Testis (tissue), 2 donors: Measurements from ENCODE around the gene GPC1.

Source experiments
- CTCF ChIP-seq, 3 experiments: fragments of 450-650 bp in 2 of 3; fragments of 200-600 bp in 1 of 3; sonication (generic) in 1 of 3; IDR thresholded peaks; one replicate each; pipeline ENCODE4 v1.5.1; 2016 to 2019; ENCODE audit warnings: antibody characterized with exemption in 3 of 3, mild to moderate bottlenecking in 2 of 3, moderate library complexity in 1 of 3
- POLR2A ChIP-seq: fragments of 450-650 bp; IDR thresholded peaks from one replicate; pipeline ENCODE4 v1.6.1; 2017; ENCODE audit warnings: antibody characterized with exemption, mild to moderate bottlenecking, moderate library complexity

- no peak for TF ChIP-seq POLR2A
- no peak for TF ChIP-seq CTCF (IDR thresholded peaks at IDR 0.05)
Measured at GRCh38 chr2:240459401-240460252, 24.2 kb downstream of the GPC1 start.
